Stimulated activated CD4-positive, alpha-beta T cell treated with anti-CD3 and anti-CD28 coated beads, Interleukin-12 subunit alpha, Interleukin-12 subunit beta, amount 100 ng/mL, for 24 hours (primary cell): ENCODE data around the gene FGF7.
"Not testable (repeated sequence)": the region's sequence is repeated elsewhere in the genome, so short reads cannot be mapped to it uniquely, and the experiment has no call there.

Experiments used
- DNase-seq, 2 experiments: peaks; one replicate each; pipeline ENCODE4 v3.0.0-alpha.2; 2020; ENCODE audit warnings: low read depth in 2 of 2

The FGF7 gene, protein sequence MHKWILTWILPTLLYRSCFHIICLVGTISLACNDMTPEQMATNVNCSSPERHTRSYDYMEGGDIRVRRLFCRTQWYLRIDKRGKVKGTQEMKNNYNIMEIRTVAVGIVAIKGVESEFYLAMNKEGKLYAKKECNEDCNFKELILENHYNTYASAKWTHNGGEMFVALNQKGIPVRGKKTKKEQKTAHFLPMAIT

DNA sequence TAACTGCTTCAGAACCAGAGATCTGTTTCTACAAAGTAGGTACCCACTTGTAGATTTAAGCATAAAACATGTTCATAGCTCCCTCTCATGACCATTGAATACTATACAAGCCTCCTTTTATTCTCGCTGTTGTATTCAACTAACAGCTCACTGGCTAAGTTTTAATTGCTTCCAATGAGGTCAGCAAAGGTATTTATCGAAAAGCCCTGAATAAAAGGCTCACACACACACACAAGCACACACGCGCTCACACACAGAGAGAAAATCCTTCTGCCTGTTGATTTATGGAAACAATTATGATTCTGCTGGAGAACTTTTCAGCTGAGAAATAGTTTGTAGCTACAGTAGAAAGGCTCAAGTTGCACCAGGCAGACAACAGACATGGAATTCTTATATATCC, at the start of gene FGF7:
Gene FGF7 (plus strand): TSS at position 222 of the 400 bp plus-strand sequence. CDS start 1,056 bp downstream, outside the sequence.
- DNase-seq = no peak

DNA sequence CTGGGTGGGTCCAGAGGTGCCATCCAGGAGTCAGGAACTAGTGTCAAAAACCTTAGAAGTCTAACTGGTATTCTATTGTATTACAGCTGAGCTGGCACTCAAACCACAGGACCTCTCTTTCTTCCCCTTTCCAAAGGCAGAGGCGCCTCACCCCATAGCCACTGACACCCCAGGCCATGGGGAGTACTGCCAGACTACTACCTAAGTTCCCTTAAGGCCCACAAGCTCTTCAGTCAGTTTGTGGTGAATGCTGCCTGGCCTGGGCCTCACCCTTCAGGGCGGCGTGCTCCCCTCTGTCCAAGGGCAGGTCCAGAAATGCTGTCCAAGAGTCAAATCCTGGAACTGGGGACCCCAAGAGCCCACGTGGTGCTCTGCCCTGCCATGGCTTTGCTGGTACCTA, 43.0 kb upstream of the FGF7 start:
- no peak for DNase-seq

DNA sequence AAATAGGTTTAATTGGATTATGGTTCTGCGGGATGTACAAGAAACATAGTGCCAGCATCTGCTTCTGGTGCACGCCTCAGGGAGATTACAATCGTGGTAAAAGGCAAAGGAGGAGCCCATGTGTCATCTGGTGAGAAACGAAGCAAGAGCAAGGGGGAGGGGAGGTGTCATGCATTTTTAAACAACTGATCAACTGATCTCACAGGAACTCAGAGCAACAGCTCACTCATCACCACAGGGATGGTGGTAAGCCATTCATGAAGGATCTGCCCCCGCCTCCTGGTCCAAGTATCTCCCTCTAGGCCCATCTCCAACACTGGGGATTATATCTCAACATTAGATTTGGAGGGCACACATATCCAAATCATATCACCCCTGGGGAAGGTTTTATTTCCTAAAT, 42.1 kb upstream of the FGF7 start:
- DNase-seq = no peak

DNA sequence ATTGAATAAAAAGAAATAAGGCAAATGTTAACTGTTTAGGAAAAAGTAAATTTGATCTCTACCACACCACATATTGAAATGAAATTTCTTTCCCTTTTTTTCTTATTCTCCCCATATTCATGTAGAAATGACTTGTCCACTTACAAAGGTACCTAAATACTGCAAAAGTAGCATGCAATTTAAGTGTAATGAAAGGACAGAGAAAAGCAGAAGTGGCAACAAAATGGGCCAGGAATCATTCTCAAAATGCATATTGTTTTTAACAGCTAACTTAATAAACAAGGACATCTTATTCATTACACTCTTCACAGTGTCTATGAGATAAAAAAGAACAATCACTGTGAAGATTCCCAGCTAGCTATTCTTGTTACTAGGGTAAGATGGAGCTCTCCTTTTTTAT, 40.6 kb upstream of the FGF7 start:
- DNase-seq = no peak

DNA sequence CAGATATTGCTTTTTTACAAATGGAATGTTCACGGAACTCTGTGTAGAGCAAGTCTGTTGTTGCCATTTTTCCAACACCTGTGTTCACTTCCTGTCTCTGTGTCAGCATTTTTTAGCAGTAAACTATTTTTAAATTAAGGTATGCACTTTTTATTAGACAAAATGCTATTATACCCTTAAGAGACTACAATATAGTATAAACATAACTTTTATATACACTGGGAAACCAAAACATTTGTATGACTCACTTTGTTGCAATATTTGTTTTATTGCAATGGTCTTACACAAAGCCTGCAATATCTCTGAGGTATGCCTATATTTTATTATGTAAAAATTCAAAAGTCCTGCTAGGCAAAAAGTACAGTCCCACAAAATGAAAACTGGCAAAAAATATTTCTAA, 39.8 kb upstream of the FGF7 start:
- no peak for DNase-seq

DNA sequence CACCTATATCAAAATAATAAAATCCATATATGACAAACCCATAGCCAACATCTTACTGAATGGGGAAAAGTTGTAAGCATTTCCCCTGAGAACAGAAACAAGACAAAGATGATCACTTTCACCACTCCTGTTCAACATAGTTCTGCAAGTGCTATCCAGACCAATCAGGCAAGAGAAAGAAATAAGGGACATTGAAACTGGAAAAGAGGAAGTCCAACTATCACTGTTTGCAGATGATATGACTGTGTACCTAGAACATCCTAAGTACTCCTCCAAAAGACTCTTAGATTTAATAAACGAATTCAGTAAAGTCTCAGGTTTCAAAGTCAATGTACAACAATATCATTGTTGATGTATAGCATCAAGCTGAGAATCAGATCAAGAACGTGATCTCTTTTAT, 35.6 kb upstream of the FGF7 start:
- DNase-seq = no peak

DNA sequence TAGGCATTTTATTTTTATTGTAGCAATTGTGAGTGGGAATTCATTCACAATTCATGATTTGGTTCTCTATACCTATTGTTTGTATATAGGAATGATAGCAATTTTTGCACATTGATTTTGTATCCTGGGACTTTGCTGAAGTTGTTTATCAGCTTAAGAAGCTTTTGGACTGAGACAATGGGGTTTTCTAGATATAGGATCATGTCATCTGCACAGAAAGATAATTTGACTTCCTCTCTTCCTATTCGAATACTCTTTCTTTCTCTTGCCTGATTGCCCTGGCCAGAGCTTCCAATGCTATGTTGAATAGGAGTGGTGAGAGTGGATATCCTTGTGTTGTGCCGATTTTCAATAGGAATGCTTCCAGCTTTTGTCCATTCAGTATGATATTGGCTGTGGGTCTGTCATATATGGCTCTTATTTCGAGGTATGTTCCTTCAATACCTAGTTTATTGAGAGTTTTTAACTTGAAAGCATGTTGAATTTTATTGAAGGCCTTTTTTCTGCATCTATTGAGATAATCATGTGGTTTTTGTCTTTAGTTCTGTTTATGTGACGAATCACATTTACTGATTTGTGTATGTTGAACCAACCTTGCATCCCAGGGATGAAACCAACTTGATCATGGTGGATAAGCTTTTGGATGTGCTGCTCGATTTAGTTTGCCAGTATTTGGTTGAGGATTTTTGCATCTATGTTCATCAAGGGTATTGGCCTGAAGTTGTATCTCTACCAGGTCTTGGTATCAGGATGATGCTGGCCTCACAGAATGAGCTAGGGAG, 20.3 kb upstream of the FGF7 start:
- not testable (repeated sequence) for DNase-seq

DNA sequence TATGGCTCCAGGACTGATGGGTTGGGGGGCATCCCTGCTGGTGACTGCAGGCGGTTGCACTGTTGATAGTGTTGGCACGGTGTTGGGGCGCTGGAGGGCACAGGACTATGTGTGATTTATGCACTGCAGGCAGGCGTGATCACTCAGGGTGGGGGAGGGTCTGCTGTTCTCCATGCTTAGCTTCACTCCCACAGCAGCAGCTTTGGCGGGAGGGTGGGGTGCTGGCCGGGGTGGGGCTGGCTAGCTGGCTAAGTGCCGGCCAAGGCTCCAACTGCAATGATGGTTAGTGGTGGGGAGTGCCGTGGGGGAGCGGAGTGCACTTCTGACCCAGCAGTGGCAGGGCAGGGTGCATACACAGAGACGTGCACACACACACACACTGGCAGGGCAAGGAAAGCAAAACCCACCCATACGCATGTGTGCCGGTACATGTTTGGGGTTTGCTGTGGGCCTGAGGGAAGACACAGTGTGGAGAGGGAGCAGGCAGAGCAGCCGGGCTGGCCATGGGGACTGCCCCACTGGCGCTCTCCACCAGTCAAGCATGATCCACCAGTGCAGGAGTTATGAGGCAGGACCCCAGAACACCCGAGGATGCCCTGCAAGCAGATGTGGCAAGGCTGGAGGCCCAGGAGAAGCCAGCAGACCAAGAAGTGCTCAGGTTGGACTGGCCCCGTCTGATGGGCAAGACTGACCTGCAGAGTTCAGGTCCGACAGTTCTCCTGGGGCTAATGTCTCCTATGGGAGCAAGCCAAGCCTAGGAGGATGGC, 16.5 kb upstream of the FGF7 start:
- DNase-seq = no peak

DNA sequence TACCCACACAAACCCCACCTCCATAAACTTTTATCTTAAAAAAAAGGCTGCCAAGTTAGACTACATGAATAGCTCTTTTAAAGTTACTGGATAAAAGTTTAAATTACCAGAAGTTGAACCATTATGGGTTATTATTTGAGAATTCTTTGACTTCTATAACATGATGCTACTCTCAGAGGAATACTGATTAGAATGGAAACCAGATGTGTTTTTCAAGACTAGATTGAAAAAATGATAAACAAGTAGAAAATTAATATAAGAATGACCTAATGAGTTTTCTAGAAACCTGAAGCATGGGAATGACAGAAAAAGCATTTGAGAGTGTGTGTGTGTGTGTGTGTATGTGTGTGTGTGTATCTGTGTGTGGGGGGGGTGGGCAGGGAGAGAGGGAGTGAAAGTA, 12.4 kb upstream of the FGF7 start:
- DNase-seq = no peak

DNA sequence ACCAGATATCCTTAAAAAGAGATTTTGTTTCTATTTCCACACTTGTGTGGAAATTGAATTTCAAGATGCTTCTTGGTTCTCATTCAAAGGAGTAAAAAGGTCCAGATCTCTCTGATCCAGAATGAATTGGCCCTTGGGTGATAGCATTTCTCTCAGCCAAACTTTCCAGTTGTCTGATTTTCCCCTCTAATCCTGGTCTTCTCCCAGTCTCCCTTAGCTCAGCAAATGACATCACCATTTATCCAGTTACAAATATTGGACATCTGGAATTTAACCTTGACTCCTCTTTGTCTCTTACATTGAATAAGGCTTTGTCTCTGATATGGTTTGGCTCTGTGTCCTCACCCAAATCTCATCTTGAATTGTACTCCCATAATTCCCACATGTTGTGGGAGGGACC, 10.2 kb upstream of the FGF7 start:
- DNase-seq = no peak

DNA sequence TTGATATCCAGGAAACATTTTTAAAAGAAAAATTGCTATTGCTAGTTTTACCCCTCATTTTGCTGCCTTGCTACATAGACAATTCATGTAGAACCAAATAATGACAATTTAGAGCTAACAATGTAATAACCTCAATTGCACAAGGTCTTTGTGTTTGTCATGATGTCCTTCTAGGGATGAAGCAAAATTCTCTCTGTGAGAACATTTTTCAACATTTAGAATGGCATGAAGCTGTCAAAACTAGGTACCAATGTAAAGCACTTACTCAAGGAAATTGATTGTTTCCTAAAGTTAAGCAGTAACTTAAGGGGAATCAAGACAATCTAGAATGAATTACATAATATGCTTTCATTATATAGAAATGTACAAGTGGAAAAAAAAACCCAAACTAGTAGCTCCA, 7.9 kb upstream of the FGF7 start:
- DNase-seq = no peak

DNA sequence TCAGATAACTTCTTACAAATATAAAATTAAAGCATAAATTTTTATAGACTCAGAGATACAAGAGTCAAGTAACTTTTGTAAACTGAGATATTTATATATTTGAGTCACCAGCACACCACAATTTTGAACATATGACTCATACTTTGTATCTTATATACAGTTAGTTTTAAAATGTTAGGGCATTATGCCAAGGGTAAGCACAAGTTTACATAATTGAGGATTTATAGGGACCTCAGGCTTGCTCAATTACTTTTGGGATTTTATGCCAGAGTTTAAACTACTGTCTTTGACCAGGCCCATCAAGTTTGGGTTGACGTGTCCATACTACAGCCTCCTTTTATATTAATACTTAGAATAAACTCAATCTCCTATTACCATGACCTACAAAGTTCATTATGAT, 7.4 kb upstream of the FGF7 start:
- DNase-seq = no peak

DNA sequence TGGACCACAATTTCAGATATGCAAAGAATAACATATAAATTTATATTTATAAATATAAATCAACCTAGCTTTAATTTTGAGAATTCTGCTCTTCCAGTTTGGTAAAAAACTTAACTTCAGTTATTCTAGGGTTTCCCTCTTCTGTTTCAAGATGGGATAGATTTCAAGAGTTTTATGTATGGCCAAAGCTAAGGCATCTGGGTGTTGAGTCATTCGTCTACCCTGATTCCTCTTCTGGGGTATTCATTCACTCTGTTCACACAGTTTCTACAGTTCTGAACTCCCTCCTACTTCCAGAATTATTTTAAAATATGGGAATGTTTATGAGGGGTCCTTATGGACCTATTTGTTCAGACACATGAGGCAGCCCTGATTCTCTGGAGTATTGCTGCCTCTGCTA, 4.2 kb upstream of the FGF7 start:
- DNase-seq = no peak

DNA sequence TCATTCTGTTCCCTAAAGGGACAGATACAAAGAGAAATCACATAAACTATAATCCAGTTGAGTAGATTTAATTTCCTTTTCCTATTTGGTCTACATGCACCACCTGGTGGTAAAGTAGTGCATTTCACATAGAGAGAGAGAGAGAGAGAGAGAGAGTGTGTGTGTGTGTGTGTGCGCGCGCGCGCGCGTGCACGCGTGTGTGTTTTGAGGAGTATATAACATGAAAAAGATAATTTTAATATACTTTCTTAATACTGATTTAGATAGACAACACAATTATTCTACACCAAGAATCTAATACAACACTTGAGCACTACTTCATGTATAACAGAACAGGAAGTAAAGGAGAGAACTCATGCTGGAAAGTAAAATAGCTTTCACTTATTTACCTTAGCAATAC, 1.1 kb upstream of the FGF7 start:
- DNase-seq = no peak

DNA sequence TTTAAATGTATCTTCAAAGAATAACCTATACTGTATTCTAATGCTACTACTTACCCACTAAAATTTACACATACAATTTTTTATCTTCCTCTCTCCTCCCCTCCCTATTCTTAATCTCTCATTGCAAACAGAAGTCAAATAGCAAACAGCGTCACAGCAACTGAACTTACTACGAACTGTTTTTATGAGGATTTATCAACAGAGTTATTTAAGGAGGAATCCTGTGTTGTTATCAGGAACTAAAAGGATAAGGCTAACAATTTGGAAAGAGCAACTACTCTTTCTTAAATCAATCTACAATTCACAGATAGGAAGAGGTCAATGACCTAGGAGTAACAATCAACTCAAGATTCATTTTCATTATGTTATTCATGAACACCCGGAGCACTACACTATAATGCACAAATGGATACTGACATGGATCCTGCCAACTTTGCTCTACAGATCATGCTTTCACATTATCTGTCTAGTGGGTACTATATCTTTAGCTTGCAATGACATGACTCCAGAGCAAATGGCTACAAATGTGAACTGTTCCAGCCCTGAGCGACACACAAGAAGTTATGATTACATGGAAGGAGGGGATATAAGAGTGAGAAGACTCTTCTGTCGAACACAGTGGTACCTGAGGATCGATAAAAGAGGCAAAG, 984 bp downstream of the FGF7 start:
- no peak for DNase-seq

DNA sequence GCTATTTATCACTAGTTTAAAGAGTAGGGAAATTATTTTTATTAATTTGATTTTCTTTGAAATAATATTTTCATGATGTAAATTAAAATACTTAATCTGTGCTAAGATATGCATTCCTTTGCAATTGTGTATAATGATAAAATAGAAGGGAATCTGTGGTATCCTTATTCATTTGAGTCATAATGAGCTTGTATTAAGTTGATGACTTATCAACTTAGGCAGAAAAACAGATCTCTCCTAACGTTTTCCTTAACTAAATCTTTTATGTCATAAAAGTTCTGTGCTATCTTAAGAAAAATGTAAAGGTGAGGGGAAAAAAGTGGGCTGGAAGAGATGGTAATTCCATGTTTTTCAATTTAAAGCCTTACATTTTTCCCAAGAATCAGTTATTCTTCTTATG, 1.9 kb downstream of the FGF7 start:
- no peak for DNase-seq

DNA sequence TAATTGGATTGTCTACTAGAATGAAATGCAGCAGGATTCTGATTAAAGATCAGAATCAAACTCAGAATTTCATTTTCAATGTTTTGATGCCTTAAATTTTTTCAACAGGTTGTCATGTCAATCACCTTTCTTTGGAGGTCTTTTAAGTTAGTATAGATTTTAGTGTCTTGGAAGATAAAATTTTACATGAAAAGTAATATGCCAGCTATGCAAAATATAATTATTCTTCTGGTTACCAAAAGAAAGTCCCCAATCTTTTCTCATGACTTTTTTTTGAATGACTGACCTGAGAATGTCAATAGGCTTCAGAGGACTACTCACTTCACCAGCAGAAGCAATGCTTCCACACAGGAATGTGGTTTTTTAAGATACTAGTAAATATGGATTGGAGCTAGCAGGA, 4.3 kb downstream of the FGF7 start:
- no peak for DNase-seq

DNA sequence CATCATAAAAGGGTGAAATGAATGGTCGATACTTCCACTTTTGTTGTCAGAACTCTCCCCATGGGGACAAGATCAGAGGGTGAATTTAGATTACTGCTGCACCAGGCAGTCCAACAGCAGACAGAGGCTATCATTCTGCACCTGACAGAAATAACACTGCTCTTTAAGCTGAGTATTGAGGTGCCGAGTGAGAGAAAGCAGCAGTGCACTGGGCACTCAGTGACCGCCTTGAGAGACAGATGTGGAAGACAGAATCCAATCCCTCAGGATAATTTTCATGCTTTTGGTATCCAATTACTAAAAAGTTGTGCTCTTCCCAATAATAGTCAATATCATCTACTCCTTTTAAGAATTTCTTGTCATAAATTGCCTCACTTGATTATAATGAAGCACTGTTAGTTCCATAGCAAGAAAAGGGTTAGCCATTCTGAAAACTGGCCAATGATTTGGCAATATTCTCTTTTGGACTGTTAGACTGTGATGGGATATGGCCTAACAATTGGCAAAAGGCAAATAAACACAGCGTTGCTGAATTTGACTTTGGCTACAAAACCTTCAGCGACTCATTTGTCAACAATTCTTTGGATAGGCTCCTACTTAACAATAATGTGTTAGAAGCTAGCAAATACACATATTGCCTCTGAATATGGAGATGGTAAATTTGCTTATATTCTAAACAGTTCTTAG, 5.5 kb downstream of the FGF7 start:
- no peak for DNase-seq

DNA sequence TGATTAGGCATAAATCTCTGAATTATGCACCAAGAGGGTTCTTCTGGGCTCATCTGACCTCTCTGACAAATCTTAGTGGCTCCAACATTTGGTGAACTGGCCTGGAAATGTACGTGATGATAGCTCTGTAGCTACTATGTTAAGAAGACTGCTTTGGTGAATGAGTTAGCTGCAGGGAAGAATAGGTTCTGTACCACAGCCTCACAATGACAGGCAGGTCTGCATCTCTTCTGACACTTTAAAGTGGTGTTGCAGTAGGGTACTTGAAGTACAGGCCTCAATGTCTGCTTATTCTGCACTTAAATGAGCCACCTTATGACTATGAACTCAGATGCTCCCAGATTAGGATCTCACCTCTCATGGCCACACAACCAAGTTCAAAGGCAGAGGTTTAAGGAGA, 7.0 kb downstream of the FGF7 start:
- DNase-seq = no peak

DNA sequence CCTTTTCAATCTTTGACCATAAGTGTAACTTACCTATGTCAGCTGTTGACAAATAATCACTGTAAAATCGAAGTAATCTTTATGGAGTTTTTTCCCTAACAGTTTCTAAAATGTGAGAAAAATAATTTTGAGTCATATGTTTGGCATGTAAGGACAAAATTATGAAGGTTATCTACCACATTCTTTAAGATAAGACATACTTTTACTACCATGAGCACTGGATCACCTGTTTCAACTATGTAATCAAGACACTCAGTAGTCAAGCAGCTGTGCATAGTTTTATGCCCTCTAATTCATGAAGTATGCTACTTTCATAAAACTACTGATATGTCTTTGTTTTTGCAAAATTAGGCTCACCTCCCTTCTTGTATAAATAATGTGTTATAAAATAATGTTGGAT, 12.1 kb downstream of the FGF7 start:
- no peak for DNase-seq

DNA sequence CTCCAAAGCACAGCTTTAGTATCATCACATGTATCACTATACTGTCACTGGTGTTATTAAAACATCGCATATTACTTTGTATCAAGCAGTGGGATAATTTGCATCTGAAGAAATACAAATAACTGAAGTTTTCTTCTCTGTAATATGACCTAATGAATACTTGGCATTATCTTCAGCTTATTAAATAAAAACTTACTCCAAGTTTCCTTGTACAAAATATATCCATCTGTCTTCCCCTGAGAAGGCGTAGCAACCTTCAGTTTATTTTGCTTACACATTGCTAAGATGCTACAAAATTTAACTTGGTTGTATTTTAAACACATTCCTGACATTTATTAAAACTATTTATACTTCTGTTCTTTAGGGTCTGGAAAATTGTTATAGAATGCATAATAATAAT, 13.7 kb downstream of the FGF7 start:
- DNase-seq = no peak
